Colonic mucosa (tissue), 4 donors: ENCODE results near the gene PCSK2. TPM values are rescaled to one million over a fixed set of nuclear protein-coding genes. Genes with fewer than 3 reads are reported as not detected.

ENCODE experiments used
- DNase-seq: peaks from one replicate; pipeline ENCODE4 v3.0.0-alpha.2; 2020
- H3K27ac ChIP-seq: fragments of 200-600 bp; one replicate; pipeline ENCODE4 v1.8.0; 2021
- H3K27me3 ChIP-seq: fragments of 200-600 bp; one replicate; pipeline ENCODE4 v1.8.0; 2021
- H3K36me3 ChIP-seq: fragments of 200-600 bp; one replicate; pipeline ENCODE4 v1.8.0; 2021
- H3K4me1 ChIP-seq: fragments of 200-600 bp; one replicate; pipeline ENCODE4 v1.8.0; 2021; ENCODE audit warnings: mild to moderate bottlenecking
- H3K4me3 ChIP-seq: fragments of 200-600 bp; one replicate; pipeline ENCODE4 v1.8.0; 2021
- H3K9ac ChIP-seq, 2 donors: one replicate each; pipeline ENCODE4 v1.7.0; 2013; ENCODE audit warnings: control low read depth in 2 of 2, low read depth in 2 of 2, low read length in 2 of 2
- H3K9me3 ChIP-seq: fragments of 200-600 bp; one replicate; pipeline ENCODE4 v1.8.0; 2021
- intact Hi-C: fragments of 100-400 bp; cut with DNase I; formaldehyde crosslinking; loops from one replicate; pipeline ENCODE4 v1.14.1; 2022
- total RNA-seq, 2 donors: library from RNA; stranded (reverse); fragmentation: NEBNext Ultra II Directional in 1 of 2; extraction: Animal tissue kit (Norgen Biotek cat#: 25700) in 1 of 2; gene quantifications; one replicate each; pipeline ENCODE4 v1.2.1, GENCODE V29; 2021
- TF ChIP-seq, protein P1 (sequence below): fragments of 200-600 bp; IDR thresholded peaks from one replicate; pipeline ENCODE4 v1.8.0; 2022; ENCODE audit warnings: antibody characterized with exemption, mild to moderate bottlenecking
- donor health status: healthy.
- donor health status: DM: no; HTN: no; CAD: no.
- donor health status: DM: no; HTN: no; CAD: no.

Gene PCSK2
- total RNA-seq, 2 donors from 2014 or later: 0.32 to 2.0 TPM

DNA sequence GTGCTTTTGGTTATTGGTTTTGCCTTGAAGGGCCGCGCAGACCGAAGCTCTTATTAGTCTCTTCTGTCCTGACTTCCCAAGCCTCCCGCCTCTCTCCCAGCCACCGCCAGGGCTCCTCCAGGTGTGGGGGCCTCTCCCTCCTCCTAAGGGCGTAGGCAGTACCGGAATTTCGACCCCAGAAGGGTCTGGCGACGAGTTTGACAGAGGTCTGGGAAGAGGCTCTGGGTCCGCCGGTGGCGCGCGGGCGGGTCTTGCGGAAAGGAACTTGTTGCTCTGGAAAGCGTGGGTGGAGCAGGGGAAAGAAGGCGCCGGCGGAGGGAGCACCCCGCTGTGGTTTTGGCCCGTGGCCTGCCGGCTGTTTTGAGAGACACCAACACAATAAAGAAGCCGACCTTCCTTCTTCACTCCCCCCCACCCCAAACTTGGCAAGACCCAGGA, 1.8 kb downstream of the PCSK2 start:
- H3K27ac ChIP-seq: no peak overlapping the region
- H3K27me3 ChIP-seq: peaks cover 30% of the 10 kb centered on the region
- H3K9me3 ChIP-seq: no peaks in the 10 kb centered on the region
- H3K36me3 ChIP-seq: no peaks in the 10 kb centered on the region
- H3K4me1 ChIP-seq: no peaks in the 10 kb centered on the region
- H3K4me3 ChIP-seq: no peak overlapping the region
- no peak overlapping the region for H3K9ac ChIP-seq
- TF ChIP-seq, protein P1, sequence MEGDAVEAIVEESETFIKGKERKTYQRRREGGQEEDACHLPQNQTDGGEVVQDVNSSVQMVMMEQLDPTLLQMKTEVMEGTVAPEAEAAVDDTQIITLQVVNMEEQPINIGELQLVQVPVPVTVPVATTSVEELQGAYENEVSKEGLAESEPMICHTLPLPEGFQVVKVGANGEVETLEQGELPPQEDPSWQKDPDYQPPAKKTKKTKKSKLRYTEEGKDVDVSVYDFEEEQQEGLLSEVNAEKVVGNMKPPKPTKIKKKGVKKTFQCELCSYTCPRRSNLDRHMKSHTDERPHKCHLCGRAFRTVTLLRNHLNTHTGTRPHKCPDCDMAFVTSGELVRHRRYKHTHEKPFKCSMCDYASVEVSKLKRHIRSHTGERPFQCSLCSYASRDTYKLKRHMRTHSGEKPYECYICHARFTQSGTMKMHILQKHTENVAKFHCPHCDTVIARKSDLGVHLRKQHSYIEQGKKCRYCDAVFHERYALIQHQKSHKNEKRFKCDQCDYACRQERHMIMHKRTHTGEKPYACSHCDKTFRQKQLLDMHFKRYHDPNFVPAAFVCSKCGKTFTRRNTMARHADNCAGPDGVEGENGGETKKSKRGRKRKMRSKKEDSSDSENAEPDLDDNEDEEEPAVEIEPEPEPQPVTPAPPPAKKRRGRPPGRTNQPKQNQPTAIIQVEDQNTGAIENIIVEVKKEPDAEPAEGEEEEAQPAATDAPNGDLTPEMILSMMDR: no peak
- no peak for DNase-seq
- intact Hi-C loops: no loop called here

DNA sequence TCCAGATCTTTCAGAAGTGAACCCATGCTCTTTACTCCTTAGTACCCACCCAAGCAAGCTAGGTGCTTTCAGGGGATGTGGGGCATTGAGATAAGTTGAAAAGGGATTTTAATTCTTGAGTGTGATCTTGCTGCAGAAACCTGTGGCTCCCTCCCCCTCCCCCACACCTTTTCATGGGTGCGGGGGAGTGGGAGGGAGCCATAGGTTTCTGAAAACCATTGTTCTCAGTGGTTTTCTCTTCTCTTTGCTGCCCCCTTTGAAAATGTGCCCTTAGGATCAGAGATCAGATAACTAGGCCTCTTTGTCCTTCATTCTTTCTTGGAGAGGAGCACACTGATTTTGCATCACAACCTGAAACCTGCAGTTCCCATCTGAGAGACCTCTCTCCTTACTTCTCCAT, 2.4 kb downstream of the PCSK2 start:
- Histone ChIP-seq H3K9ac (no peak overlapping the region), H3K27me3 (peaks cover 30% of the 10 kb centered on the region), H3K27ac (no peak overlapping the region), H3K4me1 (no peaks in the 10 kb centered on the region), H3K4me3 (no peak overlapping the region), H3K36me3 (no peaks in the 10 kb centered on the region), H3K9me3 (no peaks in the 10 kb centered on the region)
- TF ChIP-seq, protein P1: no peak
- DNase-seq: no peak
- intact Hi-C loops: no loop called here

DNA sequence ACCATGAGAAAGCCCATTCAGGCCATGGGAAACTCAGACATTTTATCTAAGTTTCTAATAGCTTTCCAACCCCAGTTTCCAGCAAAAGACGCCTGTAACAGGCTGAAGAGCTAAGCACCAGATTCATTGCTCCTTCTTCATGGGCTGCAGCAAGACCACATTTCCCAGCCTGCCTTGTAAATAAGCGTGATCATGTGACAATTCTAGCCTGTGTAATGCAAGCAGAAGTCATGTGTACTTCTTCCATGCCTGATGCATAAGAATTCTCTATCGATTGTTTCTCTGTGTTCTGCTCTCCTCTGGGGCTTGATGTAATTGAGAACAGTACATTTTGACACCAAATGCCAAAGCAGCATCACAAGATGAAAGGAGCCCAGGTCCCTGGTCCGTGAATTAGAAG, 6.8 kb downstream of the PCSK2 start:
- TF ChIP-seq, protein P1: no peak
- intact Hi-C loops: no loop called here
- Histone ChIP-seq H3K36me3 (no peaks in the 10 kb centered on the region), H3K27ac (no peak overlapping the region), H3K4me3 (no peak overlapping the region), H3K9ac (no peak overlapping the region), H3K9me3 (no peaks in the 10 kb centered on the region), H3K4me1 (no peaks in the 10 kb centered on the region), H3K27me3 (no peaks in the 10 kb centered on the region)
- DNase-seq: no peak

DNA sequence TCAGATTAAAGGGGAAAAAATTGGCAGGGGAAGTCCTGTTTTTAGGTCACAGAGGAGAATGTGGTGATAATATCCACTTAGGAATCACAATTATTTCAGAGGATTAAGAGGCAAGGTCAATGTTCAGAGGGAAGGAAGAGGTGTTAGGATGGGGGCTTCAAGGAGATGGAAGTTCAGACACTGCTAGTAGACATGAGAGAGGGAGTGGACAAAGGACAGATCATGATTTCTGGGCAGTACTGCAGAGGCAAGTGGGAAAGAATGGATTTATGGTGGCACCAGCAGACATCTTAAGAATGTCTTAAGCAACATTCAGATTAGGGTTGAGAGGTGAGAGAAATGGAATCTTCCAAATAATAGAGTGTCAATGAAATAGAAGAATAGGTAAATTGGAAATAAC, 9.9 kb downstream of the PCSK2 start:
- Histone ChIP-seq H3K27ac (no peak overlapping the region), H3K9ac (no peak overlapping the region), H3K4me1 (no peaks in the 10 kb centered on the region), H3K27me3 (no peaks in the 10 kb centered on the region), H3K36me3 (no peaks in the 10 kb centered on the region), H3K4me3 (no peak overlapping the region), H3K9me3 (no peaks in the 10 kb centered on the region)
- TF ChIP-seq, protein P1: no peak
- intact Hi-C loops: no loop called here
- DNase-seq: no peak

DNA sequence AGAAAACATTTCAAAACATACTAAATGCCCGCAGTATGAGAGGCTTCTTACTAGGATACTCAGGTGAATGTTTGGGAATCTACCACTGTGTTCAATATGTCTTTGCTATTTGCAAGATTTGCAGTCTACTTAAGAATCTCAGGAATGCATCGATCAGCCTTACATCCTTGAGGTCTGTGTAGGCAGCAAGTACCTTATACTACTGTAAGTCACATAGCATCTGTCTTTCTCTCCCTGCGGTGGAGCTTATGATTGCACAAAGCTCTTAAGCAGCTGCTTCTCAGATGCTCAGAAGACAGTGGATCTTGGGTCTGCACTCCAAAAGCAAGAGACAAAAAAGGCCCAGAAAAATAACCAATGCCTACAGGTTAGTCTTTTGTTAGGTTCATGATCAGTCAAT, 21.4 kb downstream of the PCSK2 start:
- Histone ChIP-seq H3K9me3 (no peaks in the 10 kb centered on the region), H3K9ac (no peak overlapping the region), H3K36me3 (no peaks in the 10 kb centered on the region), H3K4me3 (no peak overlapping the region), H3K27me3 (no peaks in the 10 kb centered on the region), H3K27ac (no peak overlapping the region), H3K4me1 (no peaks in the 10 kb centered on the region)
- TF ChIP-seq, protein P1: no peak
- no peak for DNase-seq
- intact Hi-C loops: no loop called here

DNA sequence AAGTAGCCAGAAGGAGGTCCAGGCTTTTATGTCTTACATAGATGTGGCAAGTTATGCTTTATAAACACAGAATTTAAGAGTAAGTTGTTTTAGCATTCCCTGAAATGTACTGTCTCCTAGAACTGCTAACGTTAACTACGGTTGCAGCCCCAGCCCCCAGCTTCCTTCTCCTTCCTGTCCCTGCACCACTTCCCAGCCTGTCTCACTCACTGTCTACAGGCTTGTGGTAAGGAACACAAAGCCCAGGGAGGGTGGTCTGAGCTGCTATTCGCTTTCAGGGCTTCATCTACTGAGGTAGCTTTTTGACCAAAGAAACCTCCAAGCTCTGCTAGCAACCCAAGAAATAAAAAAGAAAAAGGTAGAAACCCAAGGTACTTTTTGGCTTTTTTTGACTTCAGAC, 35.9 kb downstream of the PCSK2 start:
- Histone ChIP-seq H3K27ac (no peak overlapping the region), H3K36me3 (no peaks in the 10 kb centered on the region), H3K27me3 (no peaks in the 10 kb centered on the region), H3K9me3 (no peaks in the 10 kb centered on the region), H3K9ac (no peak overlapping the region), H3K4me1 (no peaks in the 10 kb centered on the region), H3K4me3 (no peak overlapping the region)
- TF ChIP-seq, protein P1: no peak
- intact Hi-C loops: no loop called here
- no peak for DNase-seq
